Measurements from ENCODE around the gene NDUFA11.
"Not testable (repeated sequence)": the region's sequence is repeated elsewhere in the genome, so short reads cannot be mapped to it uniquely, and the experiment has no call there.

NDUFA11 gene

GRCh38 chr19:5851302-5851701, 52.3 kb downstream of the NDUFA11 start, which contains the start of gene FUT3:
FUT3 (minus strand) TSS chr19:5851449.
- DNase-seq = no peak

- no peak for DNase-seq
These were observed 52.8 kb downstream of the NDUFA11 start for GRCh38 chr19:5850743-5851293.

- no peak for DNase-seq
These were observed 53.4 kb downstream of the NDUFA11 start for GRCh38 chr19:5850189-5850588.

- not testable (repeated sequence) for DNase-seq
These were observed 55.0 kb downstream of the NDUFA11 start for GRCh38 chr19:5848621-5849020.

- DNase-seq = not testable (repeated sequence)
These were observed 55.7 kb downstream of the NDUFA11 start for GRCh38 chr19:5847846-5848245.
